ENCODE measurements around the gene LARGE1.

The LARGE1 gene

GRCh38 chr22:33821290-33821689 is 99.0 kb downstream of the LARGE1 start:
- no peak for DNase-seq (ENCODE audit: low read depth)
- in situ Hi-C loops (cut with HindIII; ENCODE audit: low sequenced_read_pairs), result no loop called here
- no peak overlapping the region for H3K4me3 ChIP-seq (ENCODE audit: low read depth, low read length)
- TF ChIP-seq, protein P1, sequence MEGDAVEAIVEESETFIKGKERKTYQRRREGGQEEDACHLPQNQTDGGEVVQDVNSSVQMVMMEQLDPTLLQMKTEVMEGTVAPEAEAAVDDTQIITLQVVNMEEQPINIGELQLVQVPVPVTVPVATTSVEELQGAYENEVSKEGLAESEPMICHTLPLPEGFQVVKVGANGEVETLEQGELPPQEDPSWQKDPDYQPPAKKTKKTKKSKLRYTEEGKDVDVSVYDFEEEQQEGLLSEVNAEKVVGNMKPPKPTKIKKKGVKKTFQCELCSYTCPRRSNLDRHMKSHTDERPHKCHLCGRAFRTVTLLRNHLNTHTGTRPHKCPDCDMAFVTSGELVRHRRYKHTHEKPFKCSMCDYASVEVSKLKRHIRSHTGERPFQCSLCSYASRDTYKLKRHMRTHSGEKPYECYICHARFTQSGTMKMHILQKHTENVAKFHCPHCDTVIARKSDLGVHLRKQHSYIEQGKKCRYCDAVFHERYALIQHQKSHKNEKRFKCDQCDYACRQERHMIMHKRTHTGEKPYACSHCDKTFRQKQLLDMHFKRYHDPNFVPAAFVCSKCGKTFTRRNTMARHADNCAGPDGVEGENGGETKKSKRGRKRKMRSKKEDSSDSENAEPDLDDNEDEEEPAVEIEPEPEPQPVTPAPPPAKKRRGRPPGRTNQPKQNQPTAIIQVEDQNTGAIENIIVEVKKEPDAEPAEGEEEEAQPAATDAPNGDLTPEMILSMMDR (IDR thresholded peaks at IDR 0.05; ENCODE audit: low read depth, low read length, missing control alignments), result no peak

- in situ Hi-C loops (cut with HindIII; ENCODE audit: low sequenced_read_pairs), result no loop called here
- DNase-seq (ENCODE audit: low read depth), result no peak
- TF ChIP-seq, protein P1 (IDR thresholded peaks at IDR 0.05; ENCODE audit: low read depth, low read length, missing control alignments), result no peak
- H3K4me3 ChIP-seq (ENCODE audit: low read depth, low read length), result no peak overlapping the region
These were observed 100.5 kb downstream of the LARGE1 start for GRCh38 chr22:33819743-33820142.

DNA sequence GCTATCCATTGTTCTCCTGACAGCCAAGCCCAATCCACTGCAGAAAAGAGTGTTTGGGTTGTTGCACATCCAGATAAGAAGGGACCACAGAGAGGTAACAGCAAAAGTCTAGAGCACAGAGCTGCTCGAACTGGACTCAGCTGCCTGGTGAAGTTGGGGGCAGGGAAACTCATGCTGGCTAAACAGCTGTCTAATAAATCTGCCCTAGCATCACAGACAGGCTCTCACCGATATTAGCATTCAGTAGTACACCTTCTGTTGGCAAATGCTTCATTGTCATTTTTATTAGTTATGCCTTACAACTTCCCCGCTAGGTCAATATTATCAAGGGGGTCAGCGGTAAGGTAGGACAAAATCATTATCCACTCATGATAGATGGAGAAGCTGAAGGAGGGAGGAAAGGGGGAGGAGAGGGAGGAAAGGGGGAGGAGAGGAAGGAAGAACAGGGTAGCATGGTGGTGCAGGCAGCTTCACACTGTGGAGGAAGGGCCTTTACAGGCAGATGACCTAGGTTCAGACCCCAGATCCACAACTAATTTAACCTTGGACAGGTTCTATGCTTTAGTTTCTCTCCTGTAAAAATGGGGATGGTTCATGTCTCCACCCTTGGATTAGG is 102.7 kb downstream of the LARGE1 start:
- TF ChIP-seq, protein P1 (IDR thresholded peaks at IDR 0.05; ENCODE audit: low read depth, low read length, missing control alignments), result no peak
- DNase-seq (ENCODE audit: low read depth), result no peak
- no peak overlapping the region for H3K4me3 ChIP-seq (ENCODE audit: low read depth, low read length)
- in situ Hi-C loops (cut with HindIII; ENCODE audit: low sequenced_read_pairs), result no loop called here

DNA sequence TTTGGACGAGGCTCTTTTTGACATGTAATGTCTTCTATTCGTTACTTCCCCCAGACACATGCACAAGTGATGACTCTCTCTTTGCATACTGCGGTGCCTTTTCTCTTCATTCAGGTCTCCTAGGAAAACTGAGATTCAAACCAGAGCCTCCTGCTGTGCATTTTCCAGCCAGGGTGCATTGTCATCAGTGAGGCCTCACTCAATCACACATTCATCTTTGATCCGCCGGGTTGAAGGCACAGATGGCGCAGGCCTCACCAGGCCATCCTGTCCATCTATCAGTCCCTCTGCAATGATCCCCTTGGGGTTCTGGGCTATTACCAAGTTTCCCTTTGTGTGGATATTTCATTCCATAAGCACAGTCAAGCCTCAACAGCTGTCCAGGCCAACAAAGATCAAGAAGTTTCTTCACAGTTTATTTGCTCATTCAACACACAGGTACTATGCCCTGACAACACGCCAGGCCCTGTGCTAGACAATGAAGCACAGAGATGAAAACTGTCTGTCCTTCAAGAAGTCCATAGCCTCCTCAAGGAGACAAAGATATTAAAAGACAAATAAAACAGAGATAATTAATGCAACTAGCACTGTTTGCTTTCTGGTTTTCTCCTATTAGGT is 107.8 kb downstream of the LARGE1 start:
- in situ Hi-C loops (cut with HindIII; ENCODE audit: low sequenced_read_pairs), result no loop called here
- no peak for DNase-seq (ENCODE audit: low read depth)
- TF ChIP-seq, protein P1 (IDR thresholded peaks at IDR 0.05; ENCODE audit: low read depth, low read length, missing control alignments), result no peak
- no peak overlapping the region for H3K4me3 ChIP-seq (ENCODE audit: low read depth, low read length)

- no peak for DNase-seq (ENCODE audit: low read depth)
- TF ChIP-seq, protein P1 (IDR thresholded peaks at IDR 0.05; ENCODE audit: low read depth, low read length, missing control alignments), result no peak
- in situ Hi-C loops (cut with HindIII; ENCODE audit: low sequenced_read_pairs), result no loop called here
- no peak overlapping the region for H3K4me3 ChIP-seq (ENCODE audit: low read depth, low read length)
These were observed 108.6 kb downstream of the LARGE1 start for GRCh38 chr22:33811686-33812085.

GRCh38 chr22:33811208-33811607 is 109.1 kb downstream of the LARGE1 start:
- TF ChIP-seq, protein P1 (IDR thresholded peaks at IDR 0.05; ENCODE audit: low read depth, low read length, missing control alignments), result no peak
- DNase-seq (ENCODE audit: low read depth), result no peak
- in situ Hi-C loops (cut with HindIII; ENCODE audit: low sequenced_read_pairs), result no loop called here
- no peak overlapping the region for H3K4me3 ChIP-seq (ENCODE audit: low read depth, low read length)

Data from astrocyte of the cerebellum (primary cell).